Frontal cortex (tissue), 4 donors: ENCODE results near the gene RGS19. TPM values are rescaled to one million over a fixed set of nuclear protein-coding genes. Genes with fewer than 3 reads are reported as not detected.
"Not testable (repeated sequence)": the region's sequence is repeated elsewhere in the genome, so short reads cannot be mapped to it uniquely, and the experiment has no call there.

ENCODE experiments used
- DNase-seq, 2 donors: peaks; one replicate each; pipeline ENCODE4 v3.0.0; 2012; ENCODE audit warnings: low spot score in 2 of 2
- FAIRE-seq: peaks from 2 replicates; lab custom pipeline; 2012; peaks lifted over from hg19 to GRCh38; lab: Jason Lieb, UNC
- total RNA-seq: library from RNA; depleted of rRNA; stranded (reverse); fragments of >200 nt; gene quantifications from one replicate; pipeline ENCODE4 v1.2.3, GENCODE V29; 2014
- donor health status: control.
- donor health status: control.
- donor health status: control.

The RGS19 gene, protein sequence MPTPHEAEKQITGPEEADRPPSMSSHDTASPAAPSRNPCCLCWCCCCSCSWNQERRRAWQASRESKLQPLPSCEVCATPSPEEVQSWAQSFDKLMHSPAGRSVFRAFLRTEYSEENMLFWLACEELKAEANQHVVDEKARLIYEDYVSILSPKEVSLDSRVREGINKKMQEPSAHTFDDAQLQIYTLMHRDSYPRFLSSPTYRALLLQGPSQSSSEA
- 7.7 TPM for total RNA-seq

DNA sequence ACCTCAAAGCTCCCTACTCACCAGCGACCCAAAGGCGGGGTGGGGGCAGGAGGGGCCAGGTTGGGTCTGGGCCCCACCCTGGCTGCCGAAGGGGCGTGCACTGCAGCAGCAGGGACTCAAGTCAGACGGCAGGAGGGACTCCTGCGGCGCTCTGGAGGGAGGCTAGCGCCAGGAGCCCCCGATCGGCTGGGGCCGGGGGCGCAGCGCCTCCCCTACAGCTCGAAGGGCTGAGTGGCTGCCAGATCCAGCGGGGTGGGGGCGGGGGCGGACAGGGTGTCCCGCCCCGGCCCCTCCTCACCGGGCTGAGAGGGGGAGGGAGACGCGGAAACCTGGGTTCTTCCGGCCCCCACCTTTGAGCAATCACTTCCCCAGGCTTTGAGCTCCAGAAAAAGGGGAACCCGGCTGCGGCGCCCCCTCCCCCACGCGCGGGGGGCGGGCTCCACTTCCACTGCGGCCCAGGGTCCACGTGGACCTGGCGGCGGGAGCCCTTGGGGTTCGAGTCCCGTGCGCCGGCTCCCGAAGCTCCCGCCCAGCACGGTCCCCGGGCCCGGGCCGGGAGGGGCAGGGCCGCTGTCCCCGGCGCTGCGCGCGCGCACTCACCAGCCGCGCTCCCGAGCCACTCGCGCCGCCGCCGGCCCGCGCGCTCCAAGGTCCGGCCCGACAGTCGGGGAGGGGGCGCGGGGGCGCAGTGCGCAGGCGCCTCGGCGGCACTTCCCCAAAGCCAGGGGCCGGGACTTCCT lies at the start of gene RGS19:
RGS19 (minus strand) TSS at position 246 of the 740 bp plus-strand sequence. CDS start 2,632 bp downstream, outside the sequence.
- FAIRE-seq = no peak
- peak; percentile 85 to 86 for DNase-seq

DNA sequence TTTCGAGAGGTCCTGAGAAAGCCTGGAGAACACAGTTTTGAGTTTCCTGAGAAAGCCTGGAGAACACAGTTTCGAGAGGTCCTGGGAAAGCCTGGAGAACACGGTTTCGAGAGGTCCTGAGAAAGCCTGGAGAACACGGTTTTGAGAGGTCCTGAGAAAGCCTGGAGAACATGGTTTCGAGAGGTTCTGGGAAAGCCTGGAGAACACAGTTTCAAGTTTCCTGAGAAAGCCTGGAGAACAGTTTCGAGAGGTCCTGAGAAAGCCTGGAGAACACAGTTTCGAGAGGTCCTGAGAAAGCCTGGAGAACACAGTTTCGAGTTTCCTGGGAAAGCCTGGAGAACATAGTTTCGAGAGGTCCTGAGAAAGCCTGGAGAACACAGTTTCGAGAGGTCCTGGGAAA lies 44.2 kb upstream of the RGS19 start:
- DNase-seq, FAIRE-seq: not testable (repeated sequence)

DNA sequence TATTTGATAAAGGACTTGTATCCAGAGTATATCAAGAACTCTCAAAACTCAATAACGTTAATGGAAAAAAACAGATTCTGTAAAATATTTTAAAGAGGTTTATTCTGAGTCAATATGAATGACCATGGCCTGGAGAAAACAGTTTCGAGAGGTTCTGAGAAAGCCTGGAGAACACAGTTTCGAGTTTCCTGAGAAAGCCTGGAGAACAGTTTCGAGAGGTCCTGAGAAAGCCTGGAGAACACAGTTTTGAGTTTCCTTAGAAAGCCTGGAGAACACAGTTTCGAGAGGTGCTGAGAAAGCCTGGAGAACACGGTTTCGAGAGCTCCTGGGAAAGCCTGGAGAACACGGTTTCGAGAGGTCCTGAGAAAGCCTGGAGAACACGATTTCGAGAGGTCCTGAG lies 43.6 kb upstream of the RGS19 start:
- DNase-seq, FAIRE-seq: not testable (repeated sequence)

DNA sequence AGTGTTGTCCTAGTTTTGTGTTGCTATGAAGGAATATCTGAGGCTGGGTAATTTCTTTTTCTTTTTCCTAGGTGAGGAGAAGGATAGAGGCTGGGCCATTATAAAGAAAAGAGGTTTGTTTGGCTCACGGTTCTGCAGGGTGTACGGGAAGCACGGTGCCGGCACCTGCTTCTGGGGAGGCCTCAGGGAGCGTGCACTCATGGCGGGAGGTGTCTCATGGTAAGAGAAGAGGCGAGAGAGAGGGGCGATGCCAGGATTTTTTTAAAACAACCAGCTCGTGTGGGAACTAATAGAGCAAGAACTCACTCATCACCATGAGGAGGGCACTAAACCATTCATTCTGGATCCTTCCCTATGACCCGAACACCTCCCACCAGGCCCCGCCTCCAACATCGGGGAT lies 42.3 kb upstream of the RGS19 start:
- FAIRE-seq = no peak
- no peak for DNase-seq

DNA sequence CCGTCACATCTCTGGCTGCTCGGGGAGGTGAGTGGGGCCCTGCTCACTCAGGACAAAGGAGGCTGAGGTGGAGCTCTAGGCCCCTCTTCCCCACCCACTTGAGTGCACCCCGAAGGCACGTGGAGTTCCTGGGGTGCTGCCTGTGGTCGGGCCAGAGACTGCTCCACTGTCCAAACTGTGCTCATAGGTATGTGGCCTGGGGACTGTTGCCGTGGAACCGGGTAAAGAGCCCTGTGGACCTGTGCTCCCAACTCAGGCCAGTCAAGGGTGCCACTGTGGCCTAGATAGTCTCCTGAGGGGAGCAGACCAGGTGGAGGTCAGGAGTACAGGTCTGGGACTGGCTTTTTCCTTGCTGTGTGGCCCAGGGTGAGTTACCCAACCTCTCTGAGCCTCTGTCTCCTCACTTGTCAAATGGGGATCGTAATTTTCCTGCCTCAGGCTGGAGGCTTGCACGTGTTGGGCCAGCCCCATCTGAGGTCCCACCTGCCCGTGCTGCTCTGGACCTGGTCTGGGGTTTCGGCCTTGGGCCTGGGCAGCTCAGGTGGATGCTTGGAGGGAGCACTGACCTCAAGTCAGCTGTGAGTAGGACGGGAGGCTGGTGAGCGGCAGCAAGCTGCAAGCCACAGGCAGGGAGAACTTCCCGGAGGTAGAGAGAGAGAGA lies 40.5 kb upstream of the RGS19 start:
- FAIRE-seq (no peak), DNase-seq (no peak)

DNA sequence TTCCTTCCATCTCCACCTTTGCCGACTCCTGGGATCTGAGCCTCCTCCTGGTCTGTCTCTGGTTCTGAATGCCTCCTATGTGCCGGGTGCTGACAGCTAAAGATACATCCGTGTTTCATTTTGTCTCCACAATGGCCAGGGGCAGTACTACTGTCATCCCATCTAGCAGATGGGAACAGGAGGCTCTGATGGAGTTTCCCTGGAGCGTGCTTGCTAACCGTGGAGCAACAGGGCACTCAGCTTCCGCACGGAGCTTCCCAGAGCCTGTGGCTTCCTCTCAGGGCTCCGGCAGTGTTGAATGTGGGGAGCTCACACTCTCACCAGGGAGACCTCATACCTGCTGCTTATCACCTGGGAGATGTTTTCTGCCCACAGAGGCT lies 40.0 kb upstream of the RGS19 start:
- FAIRE-seq (no peak), DNase-seq (no peak)

DNA sequence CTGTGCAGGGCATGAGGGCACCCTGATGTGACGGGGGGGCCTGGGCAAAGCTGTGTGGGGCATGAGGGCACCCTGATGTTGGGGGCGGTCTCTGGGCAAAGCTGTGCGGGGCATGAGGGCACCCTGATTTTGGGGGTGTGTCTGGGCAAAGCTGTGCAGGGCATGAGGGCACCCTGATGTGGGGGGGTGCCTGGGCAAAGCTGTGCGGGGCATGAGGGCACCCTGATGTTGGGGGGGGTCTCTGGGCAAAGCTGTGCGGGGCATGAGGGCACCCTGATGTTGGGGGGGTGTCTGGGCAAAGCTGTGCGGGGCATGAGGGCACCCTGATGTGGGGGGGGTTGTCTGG lies 38.1 kb upstream of the RGS19 start:
- not testable (repeated sequence) for DNase-seq, FAIRE-seq

DNA sequence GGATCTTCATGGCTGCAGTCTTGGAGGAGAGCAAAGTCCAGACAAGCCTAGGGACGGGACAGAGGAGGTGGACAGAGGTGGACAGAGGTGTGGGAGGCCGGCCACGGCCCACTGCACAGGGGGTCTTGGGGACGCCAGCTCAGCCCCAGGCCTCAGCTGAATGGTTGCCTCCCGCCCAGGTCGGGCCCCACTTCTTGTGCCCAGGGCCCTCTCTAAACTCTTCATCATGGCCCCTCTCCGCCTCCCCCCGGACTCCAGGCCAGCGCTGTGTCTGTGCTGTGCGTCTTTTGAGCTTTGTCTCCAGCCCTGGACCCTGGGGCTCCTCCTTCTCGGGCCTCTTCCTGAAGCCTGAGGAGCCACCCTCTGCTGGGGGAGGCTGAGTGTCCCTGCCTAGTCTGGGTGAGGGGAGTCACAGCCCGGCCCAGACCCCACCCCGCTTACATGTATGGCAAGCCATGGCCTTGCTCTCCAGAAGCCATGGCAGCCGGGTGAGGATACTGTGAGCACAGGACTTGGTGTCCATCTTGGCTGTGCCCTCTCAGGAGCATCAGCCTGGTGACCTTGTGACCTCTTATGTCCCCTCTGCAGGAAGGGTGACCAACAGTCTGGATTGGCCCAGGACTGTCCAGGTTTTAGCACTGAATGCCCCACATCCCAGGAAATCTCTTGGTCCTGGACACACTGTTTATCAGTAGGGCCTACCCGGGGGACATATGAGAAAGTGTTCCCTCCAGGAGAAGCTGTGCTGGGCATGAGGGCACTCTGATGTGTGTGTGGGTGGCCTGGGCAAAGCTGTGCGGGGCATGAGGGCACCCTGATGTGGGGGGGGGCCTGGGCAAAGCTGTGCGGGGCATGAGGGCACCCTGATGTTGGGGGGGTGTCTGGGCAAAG lies 37.5 kb upstream of the RGS19 start:
- FAIRE-seq = no peak
- no peak for DNase-seq

DNA sequence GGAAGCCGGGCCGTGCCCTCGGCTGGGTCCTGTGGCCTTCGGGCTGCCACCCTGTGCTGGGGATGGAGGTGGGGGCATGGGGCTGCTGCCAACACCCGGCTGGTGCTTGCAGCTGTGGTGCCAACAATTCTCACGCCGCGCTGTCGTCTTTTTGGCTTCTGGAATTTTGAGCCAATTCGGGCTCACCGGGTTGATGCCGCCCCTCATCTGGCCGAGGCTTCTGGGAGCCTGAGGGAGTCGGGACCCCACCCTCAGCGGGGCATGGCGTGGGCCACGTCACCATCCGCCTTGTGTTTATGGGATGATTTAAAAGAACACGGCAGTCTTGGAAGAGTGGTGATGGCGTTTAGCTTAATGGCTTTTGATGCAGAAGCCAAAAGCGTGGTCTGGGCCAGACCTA lies 36.7 kb upstream of the RGS19 start:
- DNase-seq (peak in 1 of 2 donors; percentile 8), FAIRE-seq (no peak)

DNA sequence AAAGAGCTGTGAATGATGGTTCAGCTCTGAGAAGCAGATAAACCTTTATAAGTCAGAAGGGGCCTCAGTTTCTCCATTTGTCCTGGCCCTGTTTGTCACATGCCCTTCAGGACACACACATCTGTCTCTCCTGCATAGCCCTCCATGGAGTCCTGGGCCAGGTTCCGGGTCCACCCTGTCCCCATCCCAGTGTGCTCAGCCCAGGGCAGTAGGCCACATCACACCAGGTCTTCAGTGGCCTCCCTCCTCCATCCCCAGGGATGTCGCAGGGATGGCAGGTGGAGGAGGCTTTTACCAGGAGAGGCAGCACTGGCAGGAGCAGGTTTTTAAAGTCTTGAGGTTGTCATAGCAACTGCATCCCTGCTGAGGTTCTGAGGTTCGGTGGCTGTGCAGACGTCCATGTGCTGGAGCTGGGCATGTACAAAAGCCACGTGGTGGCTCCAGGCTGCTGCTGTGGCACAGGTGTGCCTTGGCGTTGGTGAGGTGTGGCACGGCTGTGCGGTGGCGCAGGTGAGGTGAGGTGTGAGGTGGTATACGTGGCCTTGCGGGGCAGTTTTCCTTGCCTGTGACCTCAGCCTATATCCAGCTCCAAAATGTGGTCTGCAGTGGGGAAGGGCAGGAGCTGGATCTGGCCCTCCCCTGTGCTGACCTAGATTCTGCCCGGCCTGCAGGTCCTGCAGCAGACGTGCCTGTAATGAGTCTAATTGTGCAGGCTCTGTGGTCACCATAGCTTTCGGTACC lies 36.0 kb upstream of the RGS19 start:
- FAIRE-seq = no peak

DNA sequence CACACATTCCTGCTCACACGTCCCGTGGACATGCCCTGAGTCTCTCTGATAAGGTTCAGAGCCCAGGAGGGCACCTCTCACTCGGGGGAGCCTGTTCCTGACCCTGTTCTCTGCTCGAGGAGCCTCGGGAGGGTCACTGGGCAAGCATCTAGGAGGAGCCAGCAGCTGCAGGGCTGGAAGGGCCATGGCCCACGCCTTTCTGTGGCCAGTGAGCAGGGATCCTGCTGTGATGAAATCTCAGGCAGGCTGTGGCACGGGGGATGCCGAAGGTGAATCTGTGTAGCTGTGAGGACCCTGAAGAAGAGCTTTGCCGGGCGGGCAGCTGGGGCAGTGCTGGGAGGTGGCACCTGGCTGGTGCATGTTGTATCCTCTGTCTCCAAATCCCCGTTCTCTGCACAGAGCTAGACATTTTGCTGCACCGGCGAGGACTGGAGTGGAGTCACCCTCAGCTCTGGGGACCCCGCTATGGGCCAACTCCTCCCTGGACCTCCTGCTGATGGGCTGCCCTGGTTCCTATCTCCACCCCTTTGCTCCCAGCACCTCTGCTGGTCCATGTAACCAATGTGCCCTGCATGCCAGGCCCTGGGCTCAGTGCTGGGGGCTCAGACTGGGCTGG lies 35.1 kb upstream of the RGS19 start:
- FAIRE-seq (no peak), DNase-seq (no peak)

More for the DNA sequence above, 36.0 kb upstream of the RGS19 start:
- DNase-seq = peak in 1 of 2 donors; percentile 19

DNA sequence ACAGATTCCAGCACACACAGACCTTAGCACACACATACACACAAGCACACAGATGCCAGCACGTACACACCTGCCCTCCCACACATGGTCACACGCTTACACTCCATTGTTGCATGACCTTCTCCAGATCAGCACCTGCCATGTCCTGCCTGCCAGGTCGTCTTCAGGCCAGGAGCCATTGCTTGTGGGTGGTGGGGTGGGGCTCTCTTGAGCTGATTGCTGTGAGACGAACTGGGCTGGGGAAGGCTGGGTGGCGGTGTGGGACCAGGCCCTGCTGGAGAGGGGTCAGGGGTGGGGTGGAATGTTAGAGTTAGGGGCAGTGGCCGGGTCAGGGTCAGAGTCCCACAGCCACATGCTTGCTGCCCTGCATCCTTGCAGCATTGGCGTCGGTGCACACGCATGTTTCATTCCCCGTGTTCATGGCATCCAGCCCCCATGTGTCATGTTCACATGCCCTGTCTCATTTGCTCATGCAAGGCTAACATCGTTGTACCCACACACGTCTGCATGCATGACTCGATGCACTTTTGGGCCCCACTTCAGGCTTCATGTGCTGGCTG lies 34.6 kb upstream of the RGS19 start:
- DNase-seq (no peak), FAIRE-seq (no peak)

DNA sequence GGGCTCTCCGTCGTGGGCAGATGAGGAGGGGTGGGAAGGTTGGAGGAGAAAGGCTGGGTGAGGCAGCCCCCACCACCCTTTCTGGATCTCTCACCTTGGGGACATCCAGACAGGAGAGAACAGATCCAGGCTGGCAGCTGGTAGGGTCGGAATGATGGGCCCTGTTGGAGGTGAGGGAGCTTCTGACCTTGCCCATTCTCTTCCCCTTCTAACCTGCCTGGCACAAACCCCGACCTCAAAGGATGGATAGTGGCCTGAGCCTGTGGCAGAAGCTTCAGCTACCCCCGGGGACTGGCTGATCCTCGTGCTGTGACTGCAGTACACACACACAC lies 34.1 kb upstream of the RGS19 start:
- DNase-seq (no peak), FAIRE-seq (no peak)

DNA sequence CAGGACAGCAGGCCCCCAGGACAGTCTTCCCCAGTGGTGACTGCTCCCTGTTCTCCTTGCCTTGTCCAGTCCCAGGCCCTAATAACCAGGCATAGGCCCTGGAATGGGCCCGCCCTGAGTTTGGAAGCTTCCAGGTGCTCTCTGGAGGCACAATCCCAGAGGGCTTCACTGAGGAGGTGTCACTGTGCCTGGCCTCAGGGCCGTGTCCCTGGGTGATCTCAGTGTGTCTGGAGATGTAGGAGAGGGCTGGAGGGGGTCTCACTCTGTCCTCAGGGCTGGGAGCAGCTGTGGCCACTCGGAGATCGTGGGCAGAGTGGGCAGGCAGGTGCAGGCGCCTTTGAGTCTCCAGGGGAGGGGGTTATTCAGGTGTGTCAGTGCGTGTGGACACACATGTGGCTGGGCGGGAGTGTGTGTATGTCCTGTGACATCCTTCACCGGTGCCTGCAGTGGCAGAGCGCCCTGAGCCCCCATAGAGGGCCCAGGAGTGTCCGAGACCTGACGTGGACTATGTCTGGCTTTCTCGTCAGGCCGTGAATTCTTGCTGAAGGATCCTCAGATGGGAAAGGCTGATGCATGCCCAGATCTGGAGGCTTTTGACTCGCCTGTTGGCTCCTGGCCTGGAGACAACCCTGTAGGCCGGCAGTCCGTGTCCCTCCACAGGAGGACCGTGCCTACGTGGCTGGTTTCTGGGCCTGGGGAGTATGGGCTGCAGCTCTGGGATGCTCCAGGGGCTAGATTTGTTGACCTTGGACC lies 33.5 kb upstream of the RGS19 start:
- DNase-seq = no peak

DNA sequence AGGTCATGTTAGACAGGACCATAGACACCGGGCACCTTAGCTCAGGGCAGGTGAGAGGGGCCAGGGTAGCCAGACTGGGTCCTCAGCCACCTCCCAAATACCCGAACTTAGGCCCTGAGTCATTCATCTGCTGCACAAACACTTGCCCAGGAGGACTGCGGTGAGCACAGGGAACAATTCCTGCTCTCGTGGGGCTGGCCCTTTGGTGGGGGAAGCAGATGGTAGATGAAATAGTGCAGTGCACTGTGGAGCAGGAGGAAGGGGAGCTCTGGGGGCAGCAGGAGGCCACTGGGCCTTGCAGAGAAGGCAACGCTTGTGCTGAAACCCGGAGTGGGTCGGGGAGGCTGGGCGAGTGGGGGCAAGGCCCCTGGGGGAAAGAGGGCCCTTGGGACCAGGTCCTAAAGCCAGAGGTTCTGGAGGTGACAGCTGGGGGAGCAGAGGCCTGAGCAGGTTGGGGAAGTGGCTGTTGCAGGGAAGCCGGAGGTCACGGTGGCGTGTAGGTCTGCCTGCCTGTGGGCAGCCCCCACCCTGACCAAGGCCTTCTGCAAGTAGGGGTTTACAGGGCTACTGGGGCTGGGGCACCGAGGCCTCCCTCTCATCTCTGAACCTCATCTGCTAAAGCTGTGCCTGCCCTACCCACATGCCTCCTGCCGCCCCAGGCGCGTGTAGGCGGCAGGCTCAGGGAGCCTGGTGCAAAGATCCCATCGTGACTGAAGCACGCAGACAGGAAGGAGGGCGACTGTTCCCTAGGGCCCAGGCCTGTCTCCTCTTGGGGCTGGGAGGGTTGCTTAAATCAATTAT lies 32.7 kb upstream of the RGS19 start:
- DNase-seq (no peak), FAIRE-seq (no peak)

More for the DNA sequence above, 33.5 kb upstream of the RGS19 start:
- FAIRE-seq = no peak

DNA sequence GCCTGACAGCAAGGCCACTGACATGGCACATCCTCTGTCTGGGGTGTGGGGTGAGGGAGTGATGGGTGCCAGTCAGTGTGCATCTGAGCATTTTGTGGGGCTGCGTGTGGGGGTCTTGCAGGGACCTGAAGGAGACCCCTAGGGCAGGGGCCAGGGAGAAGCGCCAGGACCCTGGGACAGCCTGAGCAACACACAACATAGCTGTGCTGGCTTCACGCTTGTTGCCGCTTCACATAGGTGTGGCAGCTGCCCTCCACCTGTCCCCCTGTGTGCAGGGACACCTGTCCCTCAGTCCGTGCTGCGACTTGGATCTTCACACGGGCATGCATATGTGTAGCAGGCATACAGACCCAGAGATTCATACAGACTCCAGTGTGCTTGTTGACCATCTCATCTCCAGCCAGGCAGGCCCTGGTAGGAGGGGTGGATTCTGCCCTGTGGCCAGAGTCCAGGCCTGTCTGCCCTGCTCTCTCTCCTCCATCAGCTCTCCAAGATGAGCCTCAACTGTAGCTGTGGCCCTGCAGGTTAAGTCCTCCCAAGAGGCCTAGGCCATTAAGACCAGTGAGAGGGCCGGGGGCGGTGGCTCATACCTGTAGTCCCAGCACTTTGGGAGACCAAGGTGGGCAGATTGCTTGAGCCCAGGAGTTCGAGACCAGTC lies 31.2 kb upstream of the RGS19 start:
- FAIRE-seq = no peak

DNA sequence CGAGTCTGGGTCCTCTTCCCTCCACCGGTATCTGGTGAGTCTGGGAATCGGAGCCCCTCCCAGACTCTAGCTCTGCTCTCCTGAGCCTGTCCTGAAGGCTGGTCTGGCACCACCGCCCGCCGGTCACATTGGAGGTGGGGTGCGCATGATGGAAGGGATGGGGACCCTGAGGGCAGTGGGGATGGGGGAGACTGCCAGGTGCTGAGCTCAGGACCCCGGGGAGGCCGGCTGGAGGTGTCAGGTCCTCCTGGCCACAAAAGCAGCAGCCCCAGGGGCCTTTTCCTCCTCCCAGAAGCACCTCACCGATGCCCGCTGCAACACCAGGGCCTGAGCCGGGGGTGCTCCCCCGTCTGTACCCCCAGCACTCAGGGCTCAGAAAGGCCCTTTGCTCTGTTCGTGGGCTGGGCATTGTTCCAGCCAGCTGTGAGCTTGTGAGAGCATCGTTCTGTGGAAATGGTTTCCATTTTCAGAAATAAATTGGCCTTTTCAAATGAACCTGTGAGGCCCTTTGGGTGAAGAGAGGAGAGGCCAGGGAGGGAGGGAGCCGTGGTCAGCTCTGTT lies 30.6 kb upstream of the RGS19 start:
- FAIRE-seq (no peak), DNase-seq (no peak)

More for the DNA sequence above, 31.2 kb upstream of the RGS19 start:
- DNase-seq = no peak
